A673 (cell line): Measurements from ENCODE around the gene ZNF778.
"Not testable (repeated sequence)": the region's sequence is repeated elsewhere in the genome, so short reads cannot be mapped to it uniquely, and the experiment has no call there.

Experiments used
- CTCF ChIP-seq: fragments of 300-800, 200-600 bp; sonication (generic); conservative IDR thresholded peaks from 2 replicates; pipeline ENCODE4 v1.5.1; 2017; ENCODE audit warnings: low read depth, mild to moderate bottlenecking, antibody characterized with exemption, low read length, moderate library complexity, mixed read lengths
- EZH2 ChIP-seq: fragments of 200-600 bp; sonication (generic); IDR thresholded peaks from 2 replicates; pipeline ENCODE4 v1.6.1; 2017; ENCODE audit warnings: borderline replicate concordance, low read depth, mild to moderate bottlenecking, mixed read lengths, antibody characterized with exemption, low read length; ENCODE audit not compliant: poor library complexity, severe bottlenecking

GRCh38 chr16:89267746-89268145 is 50.2 kb downstream of the ZNF778 start:
- TF ChIP-seq EZH2, CTCF: not testable (repeated sequence)
